ENCODE results near the gene RNF181. TPM values are rescaled to one million over a fixed set of nuclear protein-coding genes. Genes with fewer than 3 reads are reported as not detected.

The RNF181 gene
- total and polyA plus RNA-seq, 2 donors = 71.6 to 183 TPM

DNA sequence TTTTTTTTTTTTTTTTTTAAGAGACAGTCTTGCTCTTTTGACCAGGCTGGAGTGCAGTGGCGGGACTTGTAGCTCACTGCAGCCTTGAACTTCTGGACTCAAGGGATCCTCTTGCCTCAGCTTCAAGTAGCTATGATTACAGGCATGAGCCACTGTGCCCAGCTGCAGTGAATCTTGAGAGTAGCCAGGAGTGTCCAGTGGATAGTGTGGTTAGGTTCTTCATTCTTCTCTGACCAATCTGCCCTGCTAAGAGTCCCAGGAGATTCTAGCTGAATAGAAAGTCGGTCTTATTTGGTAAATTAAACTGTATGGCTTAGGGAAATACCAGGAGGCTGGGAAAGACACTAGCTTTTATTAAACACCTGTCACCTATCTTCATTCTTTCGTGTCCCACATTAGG lies 35.8 kb downstream of the RNF181 start:
- no peak overlapping the region for H3K27ac ChIP-seq (ENCODE audit: low read depth)
- H3K36me3 ChIP-seq (ENCODE audit: insufficient read depth) = peaks cover 10% of the 10 kb centered on the region
- 93% methylated on average over 3 of the region's 3 CpGs for WGBS
- DNase-seq (ENCODE audit: extremely low spot score) = no peak
- no peaks in the 10 kb centered on the region for H3K4me1 ChIP-seq (ENCODE audit: insufficient read depth)
- H3K4me3 ChIP-seq (ENCODE audit: low read depth, low read length) = no peak overlapping the region

DNA sequence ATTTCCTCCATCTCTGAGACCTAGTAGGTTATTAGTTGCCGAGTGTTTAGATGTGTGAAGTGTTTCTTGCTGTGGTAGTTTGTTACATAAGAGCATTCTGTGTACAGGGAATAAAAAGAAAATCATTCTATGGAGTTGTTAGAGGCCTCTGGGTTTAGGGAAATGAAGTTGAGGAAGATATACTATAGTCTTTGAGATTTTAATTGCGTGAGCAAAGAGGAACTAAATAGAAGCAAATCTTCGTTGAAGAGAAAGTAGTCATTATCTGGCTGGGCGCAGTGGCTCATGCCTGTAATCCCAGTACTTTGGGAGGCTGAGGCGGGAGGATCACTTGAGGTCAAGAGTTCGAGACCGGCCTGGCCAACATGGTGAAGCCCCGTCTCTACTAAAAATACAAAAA lies 39.5 kb downstream of the RNF181 start:
- Histone ChIP-seq H3K4me3 (ENCODE audit: low read depth, low read length) (no peak overlapping the region), H3K36me3 (ENCODE audit: insufficient read depth) (peaks cover 5% of the 10 kb centered on the region)
- 92% methylated on average over 8 of the region's 8 CpGs for WGBS

DNA sequence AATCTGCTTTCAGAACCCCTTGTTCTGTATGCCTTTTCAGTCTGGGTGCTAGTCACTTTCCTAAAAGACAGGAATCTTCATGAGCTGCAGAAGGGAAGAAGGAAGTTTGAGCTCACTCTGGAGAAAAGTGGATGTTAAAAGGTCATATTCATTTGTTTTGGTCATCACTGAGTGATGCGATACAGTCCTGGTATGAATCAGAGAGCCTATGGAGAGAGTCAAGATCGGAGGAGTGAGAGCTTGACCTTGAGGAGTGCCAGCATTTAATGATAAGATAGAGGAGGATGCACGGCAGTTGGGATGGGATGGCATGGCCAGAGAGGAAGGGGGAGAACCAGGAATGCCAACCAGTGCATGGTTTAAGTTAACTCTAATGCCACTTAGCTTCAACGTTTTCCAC lies 40.1 kb downstream of the RNF181 start:
- DNase-seq (ENCODE audit: extremely low spot score) = no peak
- H3K36me3 ChIP-seq (ENCODE audit: insufficient read depth) = peaks cover 3% of the 10 kb centered on the region
- H3K27ac ChIP-seq (ENCODE audit: low read depth) = no peak overlapping the region
- 75% methylated on average over 4 of the region's 4 CpGs for WGBS
- H3K4me3 ChIP-seq (ENCODE audit: low read depth, low read length) = no peak overlapping the region
- no peaks in the 10 kb centered on the region for H3K4me1 ChIP-seq (ENCODE audit: insufficient read depth)

More for the DNA sequence above, 39.5 kb downstream of the RNF181 start:
- DNase-seq (ENCODE audit: extremely low spot score) = no peak
- H3K4me1 ChIP-seq (ENCODE audit: insufficient read depth) = no peaks in the 10 kb centered on the region
- H3K27ac ChIP-seq (ENCODE audit: low read depth) = no peak overlapping the region

DNA sequence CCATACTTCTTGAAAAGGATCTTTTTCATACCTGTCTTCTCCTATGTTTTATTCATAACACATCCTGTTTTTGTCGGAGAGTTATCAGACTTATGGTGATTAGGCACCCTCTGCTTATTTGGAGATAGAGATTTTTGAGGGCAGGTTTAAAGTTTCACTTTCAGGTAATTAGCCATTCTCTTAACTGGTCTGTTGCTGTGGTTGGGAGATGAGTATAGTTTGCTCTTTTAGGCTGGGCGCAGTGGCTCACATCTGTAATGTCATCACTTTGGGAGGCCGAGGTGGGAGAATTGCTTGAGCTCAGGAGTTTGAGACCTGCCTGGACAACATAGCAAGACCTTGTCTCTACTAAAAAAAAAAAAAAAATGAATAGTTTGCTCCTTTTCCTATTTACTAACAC lies 47.2 kb downstream of the RNF181 start:
- Histone ChIP-seq H3K4me1 (ENCODE audit: insufficient read depth) (no peaks in the 10 kb centered on the region), H3K36me3 (ENCODE audit: insufficient read depth) (peaks cover 8% of the 10 kb centered on the region), H3K4me3 (ENCODE audit: low read depth, low read length) (no peak overlapping the region), H3K27ac (ENCODE audit: low read depth) (no peak overlapping the region)
- no peak for DNase-seq (ENCODE audit: extremely low spot score)
- WGBS = 78% methylated on average over 3 of the region's 3 CpGs

DNA sequence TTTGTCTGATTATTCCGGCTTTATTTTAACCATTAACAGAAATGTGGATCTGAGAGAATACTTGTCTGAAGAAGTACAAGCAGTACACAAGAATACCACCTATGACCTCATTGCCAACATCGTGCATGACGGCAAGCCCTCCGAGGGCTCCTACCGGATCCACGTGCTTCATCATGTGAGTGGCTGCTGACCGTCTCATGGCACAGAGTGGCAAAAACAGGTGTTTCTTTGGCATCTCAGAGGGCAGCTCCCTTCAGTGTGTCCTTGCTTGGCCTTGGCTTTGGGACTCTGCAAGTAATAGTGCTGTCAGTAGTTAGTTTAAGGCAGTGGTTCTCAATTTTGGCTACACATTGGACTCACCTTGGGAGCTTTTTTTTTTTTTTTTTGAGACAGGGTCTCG lies 49.4 kb downstream of the RNF181 start:
- WGBS = 96% methylated on average over 8 of the region's 8 CpGs
- H3K4me3 ChIP-seq (ENCODE audit: low read depth, low read length) = no peak overlapping the region
- H3K4me1 ChIP-seq (ENCODE audit: insufficient read depth) = no peaks in the 10 kb centered on the region
- H3K27ac ChIP-seq (ENCODE audit: low read depth) = no peak overlapping the region
- DNase-seq (ENCODE audit: extremely low spot score) = no peak
- peaks cover 13% of the 10 kb centered on the region for H3K36me3 ChIP-seq (ENCODE audit: insufficient read depth)

DNA sequence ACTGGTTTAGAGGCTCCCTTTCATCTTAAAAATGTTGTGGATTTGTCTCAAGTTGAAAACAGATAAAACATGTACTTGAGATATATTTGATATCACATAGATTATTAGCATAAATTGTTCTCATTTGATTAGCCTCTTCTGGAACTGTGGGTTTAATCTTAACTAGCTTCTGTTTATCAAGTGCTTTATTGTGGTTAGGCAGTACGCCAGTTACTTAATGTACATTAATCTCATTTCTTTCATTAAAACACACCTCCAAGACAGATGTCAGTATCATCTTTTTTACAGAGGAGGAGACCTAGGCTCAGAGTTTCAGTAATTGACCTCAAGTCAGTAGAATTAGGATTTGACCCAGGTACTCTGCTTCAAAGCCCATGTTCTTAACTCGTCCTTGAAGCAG lies 50.6 kb downstream of the RNF181 start:
- H3K27ac ChIP-seq (ENCODE audit: low read depth) = no peak overlapping the region
- DNase-seq (ENCODE audit: extremely low spot score) = no peak
- H3K36me3 ChIP-seq (ENCODE audit: insufficient read depth) = peaks cover 12% of the 10 kb centered on the region
- 100% methylated on average over 2 of the region's 2 CpGs for WGBS
- H3K4me1 ChIP-seq (ENCODE audit: insufficient read depth) = no peaks in the 10 kb centered on the region
- H3K4me3 ChIP-seq (ENCODE audit: low read depth, low read length) = no peak overlapping the region

Small RNA genes lying within 50 kb of the gene (small RNA-seq; reads per million reads assigned to genes)
- not detected for gene RN7SL126P

Other genes with a start within 250 kb of the RNF181 start
- gene RETSAT, start 241.2 kb upstream of the RNF181 start, total RNA-seq = 22.5 TPM
- gene RETSAT, start 241.2 kb upstream of the RNF181 start, polyA plus RNA-seq = 34.4 TPM
- 19.4 TPM for gene ELMOD3, start 241.0 kb upstream of the RNF181 start, total RNA-seq
- 21.0 TPM for gene ELMOD3, start 241.0 kb upstream of the RNF181 start, polyA plus RNA-seq
- gene CAPG, start 185.4 kb upstream of the RNF181 start, total RNA-seq = 89.3 TPM
- 76.0 TPM for gene CAPG, start 185.4 kb upstream of the RNF181 start, polyA plus RNA-seq
- not detected for gene SH2D6, start 177.0 kb upstream of the RNF181 start, total RNA-seq
- gene SH2D6, start 177.0 kb upstream of the RNF181 start, polyA plus RNA-seq = 0.37 TPM
- gene MAT2A, start 56.6 kb upstream of the RNF181 start, total RNA-seq = 94.8 TPM
- gene MAT2A, start 56.6 kb upstream of the RNF181 start, polyA plus RNA-seq = 242 TPM
- gene GGCX, start 34.3 kb upstream of the RNF181 start, total RNA-seq = 42.3 TPM
- gene GGCX, start 34.3 kb upstream of the RNF181 start, polyA plus RNA-seq = 26.4 TPM
- gene VAMP8, start 18.2 kb upstream of the RNF181 start, total RNA-seq = 14.8 TPM
- gene VAMP8, start 18.2 kb upstream of the RNF181 start, polyA plus RNA-seq = 89.9 TPM
- gene VAMP5, start 11.3 kb upstream of the RNF181 start, total RNA-seq = 8.0 TPM
- 157 TPM for gene VAMP5, start 11.3 kb upstream of the RNF181 start, polyA plus RNA-seq
- 6.3 TPM for gene TMEM150A, start 7.0 kb downstream of the RNF181 start, total RNA-seq
- gene TMEM150A, start 7.0 kb downstream of the RNF181 start, polyA plus RNA-seq = 39.0 TPM
- 40.8 TPM for gene C2orf68, start 16.3 kb downstream of the RNF181 start, total RNA-seq
- 20.0 TPM for gene C2orf68, start 16.3 kb downstream of the RNF181 start, polyA plus RNA-seq
- gene USP39, start 20.4 kb downstream of the RNF181 start, total RNA-seq = 32.1 TPM
- 51.7 TPM for gene USP39, start 20.4 kb downstream of the RNF181 start, polyA plus RNA-seq
- gene SFTPB, start 72.5 kb downstream of the RNF181 start, total RNA-seq = not detected
- gene SFTPB, start 72.5 kb downstream of the RNF181 start, polyA plus RNA-seq = not detected
- not detected for gene GNLY, start 98.6 kb downstream of the RNF181 start, total RNA-seq
- 1.8 TPM for gene GNLY, start 98.6 kb downstream of the RNF181 start, polyA plus RNA-seq
- gene ATOH8, start 158.2 kb downstream of the RNF181 start, total RNA-seq = 18.3 TPM
- gene ATOH8, start 158.2 kb downstream of the RNF181 start, polyA plus RNA-seq = 49.2 TPM

Data from urinary bladder (tissue), 4 donors.